GM18505 (cell line): ENCODE measurements around the gene LAMA2.
"Not testable (repeated sequence)": the region's sequence is repeated elsewhere in the genome, so short reads cannot be mapped to it uniquely, and the experiment has no call there.

ENCODE experiments used
- ATAC-seq: cut with Tn5 transposase; IDR thresholded peaks from one replicate; pipeline ENCODE4 v1.9.1; 2021; ENCODE audit not compliant: unreplicated experiment
- POLR2A ChIP-seq: IDR thresholded peaks from 4 replicates; pipeline ENCODE4 v1.6.1; 2011; ENCODE audit warnings: borderline replicate concordance; ENCODE audit not compliant: insufficient read depth, insufficient read length; ENCODE audit errors: extremely low read depth

The LAMA2 gene

GRCh38 chr6:129008591-129008990 is 125.7 kb downstream of the LAMA2 start:
- no peak for ATAC-seq

DNA sequence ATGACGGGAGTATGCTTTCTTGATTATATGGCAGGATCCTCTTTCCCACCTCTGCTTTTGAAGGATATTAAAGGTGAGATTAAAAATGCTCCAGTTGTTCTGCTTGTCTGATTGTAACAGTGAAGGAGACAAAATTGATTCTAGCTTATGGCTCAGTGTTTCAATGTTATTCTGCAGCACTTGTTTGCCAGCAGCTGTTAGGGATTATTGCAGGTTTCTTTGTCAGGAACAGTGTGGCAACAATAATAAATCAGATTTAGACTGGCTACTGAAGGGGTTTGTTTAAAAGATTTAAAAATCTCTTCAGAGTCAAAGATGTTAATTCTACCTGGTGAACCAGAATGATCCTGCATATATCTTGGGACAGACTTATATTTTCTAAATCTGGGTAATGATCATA is 126.9 kb downstream of the LAMA2 start:
- TF ChIP-seq POLR2A = no peak
- ATAC-seq = no peak

More at GRCh38 chr6:129008591-129008990, 125.7 kb downstream of the LAMA2 start:
- TF ChIP-seq POLR2A = no peak

- ATAC-seq = no peak
- TF ChIP-seq POLR2A = no peak
These were observed 131.4 kb downstream of the LAMA2 start for GRCh38 chr6:129014302-129014701.

DNA sequence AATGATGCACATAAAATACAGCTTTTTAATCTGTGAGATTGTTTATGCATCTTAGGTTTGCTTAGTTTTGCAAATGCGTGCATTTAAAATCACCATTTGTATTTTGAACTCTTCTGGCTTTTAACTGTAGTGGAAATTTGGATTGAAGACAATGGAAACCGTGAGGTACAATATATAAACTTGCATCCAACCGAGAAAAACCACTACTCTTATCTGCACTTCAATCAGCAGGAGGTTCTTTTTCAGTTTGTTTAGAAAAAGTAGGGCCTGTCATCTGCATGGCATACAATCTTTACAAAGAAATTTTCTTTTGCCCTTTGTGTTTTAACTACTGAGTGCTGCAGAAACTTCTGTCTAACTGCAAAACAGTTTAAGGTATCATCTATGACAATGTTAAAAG is 132.8 kb downstream of the LAMA2 start:
- no peak for TF ChIP-seq POLR2A
- no peak for ATAC-seq

DNA sequence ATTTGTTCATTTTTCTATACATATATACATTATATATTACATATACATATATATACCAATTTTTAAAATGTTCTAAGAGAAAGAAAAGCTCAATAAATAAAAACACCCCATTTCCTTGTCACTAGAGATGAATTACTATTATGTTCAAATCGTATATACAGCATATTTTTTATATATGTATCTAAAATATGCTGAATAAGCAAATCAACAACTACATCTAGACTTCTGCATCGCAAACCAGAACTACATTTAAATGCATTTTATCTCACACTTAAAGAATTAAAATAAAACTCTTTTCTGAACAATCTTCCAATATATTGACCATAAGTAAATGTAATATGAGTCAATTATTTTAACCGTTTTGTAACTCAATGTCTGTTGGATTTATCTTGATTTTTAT is 133.9 kb downstream of the LAMA2 start:
- ATAC-seq = no peak
- no peak for TF ChIP-seq POLR2A

- ATAC-seq = no peak
- TF ChIP-seq POLR2A = no peak
These were observed 139.1 kb downstream of the LAMA2 start for GRCh38 chr6:129022011-129022553.

- no peak for TF ChIP-seq POLR2A
- ATAC-seq = no peak
These were observed 143.7 kb downstream of the LAMA2 start for GRCh38 chr6:129026601-129027000.

GRCh38 chr6:129029778-129030177 is 146.8 kb downstream of the LAMA2 start:
- no peak for TF ChIP-seq POLR2A
- no peak for ATAC-seq

GRCh38 chr6:129030215-129030614 is 147.3 kb downstream of the LAMA2 start:
- no peak for ATAC-seq
- TF ChIP-seq POLR2A = no peak

DNA sequence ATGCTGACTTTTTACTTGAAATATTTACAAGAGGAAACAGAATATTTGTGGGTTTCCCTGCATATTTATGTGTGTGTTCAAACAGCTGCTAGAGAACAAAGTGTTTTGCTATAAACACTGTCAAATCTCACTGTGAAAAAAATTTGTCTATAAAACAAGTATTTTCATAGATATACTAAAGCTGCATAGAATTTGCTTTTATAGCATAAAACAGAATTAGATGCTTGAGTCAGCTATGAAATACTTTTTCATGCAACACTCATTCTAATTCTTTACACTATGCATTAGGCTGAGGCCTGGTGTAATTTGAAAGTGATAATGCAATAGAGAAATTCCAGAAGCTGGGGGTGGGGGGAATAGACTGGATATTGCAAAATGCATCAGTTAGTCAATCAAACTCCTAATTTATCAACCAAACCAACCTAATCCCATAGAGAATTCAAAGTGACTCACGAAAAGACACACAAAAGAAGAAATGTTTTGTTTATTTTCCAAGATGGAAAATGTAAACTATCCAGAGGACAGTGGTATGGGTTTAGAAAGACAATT is 148.2 kb downstream of the LAMA2 start:
- no peak for ATAC-seq
- TF ChIP-seq POLR2A = no peak

DNA sequence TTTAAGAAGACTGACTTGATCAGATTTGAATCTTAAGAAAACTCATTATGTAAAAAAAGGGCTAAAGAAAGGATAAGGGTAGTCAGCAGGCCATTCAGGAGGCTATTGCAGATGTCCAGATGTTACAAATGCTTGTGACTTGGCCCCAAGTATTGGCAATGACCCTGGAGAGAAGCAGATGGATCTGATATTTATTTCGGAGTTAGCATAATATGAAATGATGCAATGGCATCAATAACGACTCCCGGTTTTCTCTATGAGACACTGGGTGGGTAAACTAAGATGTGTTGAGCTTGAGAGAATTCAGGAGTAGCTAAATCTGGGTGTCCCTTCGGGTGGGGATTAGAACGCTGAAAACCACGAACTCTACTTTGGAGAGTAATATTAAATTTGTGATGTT is 149.7 kb downstream of the LAMA2 start:
- ATAC-seq = no peak
- no peak for TF ChIP-seq POLR2A

DNA sequence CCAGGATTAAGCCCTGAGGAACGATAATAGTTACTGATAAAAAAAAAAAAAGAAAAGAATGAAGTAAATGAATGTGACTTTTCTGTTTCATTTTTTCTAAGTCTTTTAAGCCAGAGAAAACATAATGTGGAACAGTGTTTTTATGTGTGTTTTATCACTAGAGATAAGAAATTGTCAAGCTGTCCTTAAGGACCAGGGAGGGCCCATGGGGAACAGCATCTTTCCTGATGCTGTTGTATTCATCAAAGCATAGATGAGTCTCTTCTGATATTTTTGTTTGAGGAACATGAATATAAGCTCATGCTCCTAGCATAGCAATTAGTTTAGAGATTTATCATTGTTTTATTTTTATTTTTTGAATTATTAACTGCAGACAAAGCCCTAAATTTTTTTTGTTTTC is 150.2 kb downstream of the LAMA2 start:
- no peak for ATAC-seq
- no peak for TF ChIP-seq POLR2A

GRCh38 chr6:129033581-129033980 is 150.6 kb downstream of the LAMA2 start:
- no peak for ATAC-seq
- TF ChIP-seq POLR2A = no peak

- TF ChIP-seq POLR2A = no peak
These were observed 158.6 kb downstream of the LAMA2 start for GRCh38 chr6:129041563-129041962.

GRCh38 chr6:129046526-129046925 is 163.6 kb downstream of the LAMA2 start:
- TF ChIP-seq POLR2A = no peak
- ATAC-seq = no peak

More at GRCh38 chr6:129041563-129041962, 158.6 kb downstream of the LAMA2 start:
- no peak for ATAC-seq

DNA sequence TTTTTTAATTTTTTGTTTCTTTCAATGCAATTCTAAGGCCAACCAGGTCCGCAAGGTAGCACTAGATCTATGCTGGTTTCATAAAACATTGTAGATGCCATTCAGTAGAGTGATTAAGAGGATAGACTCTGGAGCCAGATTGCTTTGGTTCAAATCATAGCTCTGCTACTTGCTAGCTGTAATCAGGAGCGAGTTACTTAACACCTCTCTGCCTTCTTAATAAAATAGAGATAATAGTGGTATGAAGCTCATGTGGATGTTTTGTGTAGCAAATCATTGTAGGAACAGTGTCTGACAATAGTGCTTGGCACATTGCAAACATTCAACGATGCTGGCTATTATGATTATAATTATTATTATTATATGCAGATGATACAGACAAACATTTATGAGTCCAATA is 164.9 kb downstream of the LAMA2 start:
- no peak for ATAC-seq
- no peak for TF ChIP-seq POLR2A

- no peak for TF ChIP-seq POLR2A
- ATAC-seq = no peak
These were observed 167.1 kb downstream of the LAMA2 start for GRCh38 chr6:129050086-129050485.

DNA sequence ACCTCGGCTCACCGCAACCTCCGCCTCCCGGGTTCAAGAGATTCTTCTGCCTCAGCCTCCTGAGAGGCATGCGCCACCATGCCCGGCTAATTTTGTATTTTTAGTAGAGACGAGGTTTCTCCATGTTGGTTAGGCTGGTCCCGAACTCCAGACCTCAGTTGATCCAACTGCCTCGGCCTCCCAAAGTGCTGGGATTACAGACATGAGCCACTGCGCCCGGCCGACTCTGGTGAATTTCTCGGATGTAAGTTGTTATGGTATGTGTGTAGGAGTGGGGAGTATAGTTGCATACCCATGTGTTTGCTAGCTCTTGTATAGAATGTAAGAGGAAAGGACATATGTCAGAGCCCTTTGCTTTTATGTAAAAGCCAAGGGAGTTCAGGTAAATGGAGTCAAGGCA is 170.2 kb downstream of the LAMA2 start:
- not testable (repeated sequence) for ATAC-seq
